Stimulated activated CD8-positive, alpha-beta memory T cell treated with anti-CD3 and anti-CD28 coated beads, Interleukin-12 subunit alpha, Interleukin-12 subunit beta, amount 100 ng/mL, for 1 hour (primary cell): ENCODE measurements around the gene KLRC1.
"Not testable (repeated sequence)": the region's sequence is repeated elsewhere in the genome, so short reads cannot be mapped to it uniquely, and the experiment has no call there.

Source experiments
- DNase-seq: peaks from one replicate; pipeline ENCODE4 v3.0.0-alpha.2; 2020; ENCODE audit warnings: low read depth

KLRC1 gene

DNA sequence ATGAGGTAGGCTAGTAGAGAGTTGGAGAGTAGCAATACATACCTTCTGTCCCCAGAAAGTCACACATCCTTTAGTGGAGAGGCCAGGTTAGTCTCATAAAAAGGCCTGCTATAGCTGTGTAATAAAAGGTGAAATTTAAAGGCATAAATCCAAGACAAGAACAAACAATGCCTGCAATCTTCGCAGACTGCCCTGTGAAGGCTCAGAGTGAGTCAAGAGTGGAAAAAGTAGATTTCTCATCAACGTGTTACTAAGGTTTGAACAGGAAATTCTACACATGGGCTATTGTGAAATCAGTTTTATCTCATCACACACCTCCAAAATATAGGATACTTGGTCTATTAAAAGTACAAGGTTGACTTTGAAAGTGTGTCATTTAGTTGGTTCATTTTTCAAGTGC, at the start of gene KLRC1:
Gene KLRC1, minus strand, starts transcription at position 222 of the 400 bp plus-strand sequence. CDS start 2,221 bp downstream, outside the sequence.
- DNase-seq: no peak

- no peak for DNase-seq
Measured at GRCh38 chr12:10501030-10501429, 47.9 kb upstream of the KLRC1 start.

- DNase-seq: no peak
Measured at GRCh38 chr12:10498042-10498441, 44.9 kb upstream of the KLRC1 start.

GRCh38 chr12:10497602-10498001, 44.4 kb upstream of the KLRC1 start:
- peak; percentile 49 for DNase-seq

- DNase-seq: no peak
Measured at GRCh38 chr12:10491766-10492165, 38.6 kb upstream of the KLRC1 start.

DNA sequence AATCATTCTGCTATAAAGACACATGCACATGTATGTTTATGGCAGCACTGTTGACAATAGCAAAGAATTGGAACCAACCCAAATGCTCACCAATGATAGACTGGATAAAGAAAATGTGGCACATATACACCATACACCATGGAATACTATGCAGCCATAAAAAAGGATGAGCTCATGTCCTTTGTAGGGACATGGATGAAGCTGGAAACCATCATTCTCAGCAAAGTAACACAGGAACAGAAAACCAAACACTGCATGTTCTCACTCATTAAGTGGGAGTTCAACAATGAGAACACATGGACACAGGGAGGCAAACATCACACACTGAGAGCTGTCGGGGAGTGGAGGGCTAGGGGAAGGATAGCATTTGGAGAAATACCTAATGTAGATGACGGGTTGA, 34.2 kb upstream of the KLRC1 start:
- not testable (repeated sequence) for DNase-seq

- peak; percentile 5 for DNase-seq
Measured at GRCh38 chr12:10481901-10482300, 28.7 kb upstream of the KLRC1 start.

GRCh38 chr12:10472808-10473207, 19.6 kb upstream of the KLRC1 start:
- not testable (repeated sequence) for DNase-seq

- DNase-seq: no peak
Measured at GRCh38 chr12:10469701-10470100, 16.5 kb upstream of the KLRC1 start.

GRCh38 chr12:10466311-10466710, 13.1 kb upstream of the KLRC1 start:
- no peak for DNase-seq

GRCh38 chr12:10457760-10458159, 4.6 kb upstream of the KLRC1 start:
- DNase-seq: no peak

DNA sequence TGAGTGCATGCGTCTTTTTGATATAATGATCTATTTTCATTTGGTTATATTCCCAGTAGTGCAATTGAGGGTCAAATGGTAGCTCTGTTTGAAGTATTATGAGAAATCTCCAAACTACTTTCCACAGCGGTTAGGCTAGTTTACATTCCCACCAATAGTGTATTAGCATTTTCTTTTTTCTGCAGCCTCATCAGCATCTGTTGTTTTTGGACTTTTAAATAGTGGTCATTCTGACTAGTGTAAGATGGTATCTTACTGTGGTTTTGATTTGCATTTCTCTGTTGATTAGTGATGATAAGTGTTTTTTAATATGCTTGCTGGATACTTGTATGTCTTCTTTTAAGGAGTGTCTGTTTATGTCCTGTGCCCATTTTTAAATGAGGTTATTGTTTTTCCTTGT, 3.7 kb upstream of the KLRC1 start:
- DNase-seq: no peak

DNA sequence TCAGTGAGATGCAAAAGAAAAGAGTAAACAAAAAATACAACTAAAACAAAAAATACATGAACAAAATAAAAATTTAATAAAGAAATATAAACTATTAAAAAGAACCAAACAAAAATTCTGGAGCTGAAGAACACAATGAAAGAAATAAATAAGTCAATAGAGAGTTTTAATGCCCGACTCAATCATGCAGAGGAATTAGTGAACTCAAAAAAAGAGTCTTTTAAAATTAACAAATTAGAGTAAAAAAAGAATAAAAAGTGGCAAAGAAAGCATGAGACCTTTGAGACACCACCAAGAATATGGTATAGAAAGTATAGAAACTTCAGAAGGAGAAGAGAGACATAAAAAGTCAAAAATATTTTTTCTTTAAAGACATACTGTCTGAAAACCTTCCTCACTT, 2.6 kb upstream of the KLRC1 start:
- no peak for DNase-seq

GRCh38 chr12:10454531-10454930, 1.4 kb upstream of the KLRC1 start:
- no peak for DNase-seq

- no peak for DNase-seq
Measured at GRCh38 chr12:10448236-10448635, 4.9 kb downstream of the KLRC1 start.

GRCh38 chr12:10446052-10446451, 7.1 kb downstream of the KLRC1 start:
- DNase-seq: not testable (repeated sequence)

- DNase-seq: not testable (repeated sequence)
Measured at GRCh38 chr12:10441144-10441543, 12.0 kb downstream of the KLRC1 start.

- DNase-seq: not testable (repeated sequence)
Measured at GRCh38 chr12:10439608-10440274, 13.4 kb downstream of the KLRC1 start.

- not testable (repeated sequence) for DNase-seq
Measured at GRCh38 chr12:10437601-10438000, 15.6 kb downstream of the KLRC1 start.

DNA sequence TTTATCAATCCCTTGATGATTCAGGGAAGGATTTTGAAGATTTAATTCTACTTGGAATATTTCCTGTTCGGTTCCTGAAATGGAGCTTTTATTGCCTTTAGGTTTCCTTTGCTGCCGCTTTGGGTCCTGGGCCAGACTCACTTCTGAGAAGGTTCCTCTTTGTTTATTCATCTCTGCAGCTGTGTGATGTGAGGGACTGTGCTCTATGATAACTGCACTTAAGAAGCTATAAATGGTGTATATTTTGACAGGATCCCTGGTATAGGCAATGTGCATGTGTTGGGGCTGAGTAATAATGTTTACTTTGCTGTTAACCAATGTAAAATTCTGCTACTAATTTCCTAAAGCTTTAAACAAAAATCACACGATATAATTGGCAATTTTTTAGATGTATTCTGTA, 17.4 kb downstream of the KLRC1 start, which contains the start of gene KLRC2:
Gene KLRC2, minus strand, starts transcription at position 195 of the 400 bp plus-strand sequence. Its CDS starts 24 bp downstream, at position 171.
- not testable (repeated sequence) for DNase-seq

DNA sequence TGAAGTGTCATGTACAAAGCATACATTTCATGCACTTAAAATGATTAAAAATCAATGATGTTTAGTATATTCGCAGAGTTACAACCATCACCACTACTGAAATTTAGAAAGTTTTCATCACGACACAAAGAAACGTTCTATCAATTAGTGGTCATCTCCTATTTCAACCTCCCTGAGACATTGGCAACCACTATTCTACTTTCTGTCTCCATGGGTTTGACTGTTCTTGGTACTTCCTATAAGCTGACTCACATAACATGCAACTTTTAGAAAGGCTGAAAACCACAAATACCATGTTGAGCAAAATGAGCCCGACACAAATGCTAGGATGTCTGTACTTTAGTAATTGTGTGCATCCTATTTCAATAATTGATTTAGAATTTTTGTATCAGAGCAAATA, 22.6 kb downstream of the KLRC1 start:
- not testable (repeated sequence) for DNase-seq

DNA sequence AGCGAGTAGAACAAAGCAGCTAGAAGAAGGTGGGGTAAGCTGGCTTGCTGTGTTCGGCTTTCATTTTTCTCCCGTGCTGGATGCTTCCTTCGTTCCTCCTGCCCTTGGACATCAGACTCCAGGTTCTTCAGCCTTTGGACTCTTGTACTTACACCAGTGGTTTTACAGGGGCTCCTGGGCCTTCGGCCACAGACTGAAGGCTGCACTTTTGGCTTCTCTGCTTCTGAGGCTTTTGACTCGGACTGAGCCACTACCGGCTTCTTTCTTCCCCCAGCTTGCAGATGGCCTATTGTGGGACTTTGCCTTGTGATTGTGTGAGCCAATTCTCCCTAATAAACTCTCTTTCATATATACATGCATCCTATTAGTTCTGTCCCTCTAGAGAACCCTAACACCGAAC, 27.2 kb downstream of the KLRC1 start:
- not testable (repeated sequence) for DNase-seq

- DNase-seq: not testable (repeated sequence)
Measured at GRCh38 chr12:10424260-10424899, 28.8 kb downstream of the KLRC1 start.

- not testable (repeated sequence) for DNase-seq
Measured at GRCh38 chr12:10422159-10422558, 31.0 kb downstream of the KLRC1 start.
